DMS 273 (cell line): ENCODE results near the gene MT1HL1.

Source experiments
- DNase-seq: peaks from one replicate; lab custom pipeline; 2025; ENCODE audit not compliant: unreplicated experiment; lab: John Stamatoyannopoulos, UW

Gene MT1HL1

GRCh38 chr1:237004116-237004515 lies at the start of gene MT1HL1:
MT1HL1 (minus strand) TSS chr1:237004441; CDS start chr1:237004372, 69 bp downstream.
- no peak for DNase-seq

DNA sequence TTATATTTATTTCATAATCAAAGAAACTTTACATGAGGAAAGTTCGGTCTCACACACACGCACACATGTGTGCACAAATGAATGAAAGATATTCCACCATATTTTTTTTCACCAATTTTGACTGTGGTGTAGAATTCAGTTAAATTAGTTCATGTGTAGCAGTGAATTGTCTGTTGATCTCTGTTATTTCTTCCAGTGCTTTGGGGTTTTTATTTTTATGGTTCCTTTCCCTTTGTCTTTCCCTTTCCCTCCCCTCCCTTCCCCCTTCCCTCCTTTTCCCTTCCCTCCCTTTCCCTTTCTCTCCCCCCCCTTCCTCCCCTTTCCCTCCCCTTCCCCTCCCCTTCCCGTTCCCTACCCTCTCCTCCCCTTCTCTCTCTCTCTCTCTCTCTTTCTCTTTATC lies 46.7 kb upstream of the MT1HL1 start:
- DNase-seq = no peak

- no peak for DNase-seq
Observed at GRCh38 chr1:237050185-237050584, 45.9 kb upstream of the MT1HL1 start.

GRCh38 chr1:237048803-237049202 lies 44.6 kb upstream of the MT1HL1 start:
- no peak for DNase-seq

DNA sequence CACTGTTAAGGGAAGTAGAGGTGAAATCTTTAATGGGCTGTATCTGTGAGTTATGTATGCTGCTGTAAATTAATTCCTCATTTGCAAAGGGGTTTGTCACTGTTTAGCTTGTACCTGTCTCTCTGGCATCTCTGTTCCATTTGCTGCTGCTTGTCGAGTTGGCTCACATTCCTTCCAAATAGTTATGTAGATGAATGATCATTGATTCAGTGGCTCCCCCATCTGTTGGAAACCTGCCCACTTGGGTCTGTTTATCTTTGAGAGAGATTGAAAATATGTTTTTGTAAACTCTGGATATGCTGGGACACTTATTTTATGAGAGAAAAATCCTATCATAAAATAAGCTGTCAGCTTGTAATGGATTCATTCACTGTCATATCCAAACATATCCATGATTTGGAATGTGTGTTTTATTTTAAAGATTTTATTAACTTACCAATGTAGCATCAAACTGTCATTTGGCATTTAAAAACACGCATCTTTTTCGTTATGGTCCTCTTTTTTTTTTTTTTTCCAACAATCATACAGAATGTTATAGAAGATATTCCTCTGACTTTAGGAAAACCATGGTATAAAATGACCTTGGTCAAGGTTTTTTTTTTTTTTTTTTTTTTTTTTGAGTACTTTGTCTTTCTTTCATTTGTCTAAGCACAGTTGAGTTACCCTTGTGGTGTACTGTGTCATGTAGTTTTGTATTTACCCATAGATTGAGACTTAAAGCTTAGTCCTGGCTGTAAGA lies 41.2 kb upstream of the MT1HL1 start:
- DNase-seq = peak; percentile 36

GRCh38 chr1:237043846-237044636 lies 39.8 kb upstream of the MT1HL1 start:
- DNase-seq = peak; percentile 33

- DNase-seq = peak; percentile 73
Observed at GRCh38 chr1:237042892-237043576, 38.8 kb upstream of the MT1HL1 start.

DNA sequence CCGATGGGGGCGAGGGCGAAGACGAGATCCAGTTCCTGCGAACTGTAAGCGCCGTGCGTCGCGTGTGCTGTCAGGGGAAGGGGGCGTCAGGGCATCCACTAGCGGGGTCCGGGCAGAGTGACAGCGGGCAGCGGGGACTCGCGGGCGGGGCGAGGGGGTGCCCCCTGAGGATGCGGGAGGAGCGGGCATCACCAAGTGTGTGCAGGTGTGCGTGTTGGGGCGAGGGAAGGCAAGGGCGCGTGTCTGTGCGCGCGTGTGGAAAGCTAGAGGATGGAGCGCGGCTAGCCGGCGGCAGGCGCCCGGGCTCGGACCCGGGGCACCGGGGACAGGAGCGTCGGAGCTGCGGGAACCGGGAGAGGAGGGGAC lies 38.3 kb upstream of the MT1HL1 start:
- no peak for DNase-seq

- DNase-seq = peak; percentile 91
Observed at GRCh38 chr1:237041795-237042525, 37.7 kb upstream of the MT1HL1 start, which contains the start of gene RYR2. RYR2 (plus strand) TSS chr1:237042184; CDS start chr1:237042522, 338 bp downstream.

- peak; percentile 48 for DNase-seq
Observed at GRCh38 chr1:237041461-237041794, 37.2 kb upstream of the MT1HL1 start.

GRCh38 chr1:237040823-237041222 lies 36.6 kb upstream of the MT1HL1 start:
- DNase-seq = no peak

- DNase-seq = no peak
Observed at GRCh38 chr1:237038211-237038610, 34.0 kb upstream of the MT1HL1 start.

GRCh38 chr1:237035759-237036158 lies 31.5 kb upstream of the MT1HL1 start:
- no peak for DNase-seq

DNA sequence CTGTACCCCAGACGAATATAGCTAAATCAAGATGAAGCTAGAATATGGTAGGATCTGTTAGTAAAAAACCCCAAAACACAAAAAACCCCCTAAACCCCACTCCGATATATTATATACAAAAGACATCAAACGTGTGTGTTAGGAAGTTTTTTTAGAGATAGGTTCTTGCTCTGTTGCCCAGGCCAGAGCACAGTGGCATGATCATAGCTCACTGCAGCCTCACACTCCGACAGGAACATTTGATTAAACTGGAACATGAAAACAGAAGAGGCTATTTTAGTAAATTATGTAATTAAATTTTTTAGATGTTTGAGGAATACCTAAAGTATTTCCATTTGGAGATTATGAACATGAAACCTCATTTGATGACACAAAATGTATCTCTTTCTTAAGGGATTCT lies 29.6 kb upstream of the MT1HL1 start:
- DNase-seq = no peak

DNA sequence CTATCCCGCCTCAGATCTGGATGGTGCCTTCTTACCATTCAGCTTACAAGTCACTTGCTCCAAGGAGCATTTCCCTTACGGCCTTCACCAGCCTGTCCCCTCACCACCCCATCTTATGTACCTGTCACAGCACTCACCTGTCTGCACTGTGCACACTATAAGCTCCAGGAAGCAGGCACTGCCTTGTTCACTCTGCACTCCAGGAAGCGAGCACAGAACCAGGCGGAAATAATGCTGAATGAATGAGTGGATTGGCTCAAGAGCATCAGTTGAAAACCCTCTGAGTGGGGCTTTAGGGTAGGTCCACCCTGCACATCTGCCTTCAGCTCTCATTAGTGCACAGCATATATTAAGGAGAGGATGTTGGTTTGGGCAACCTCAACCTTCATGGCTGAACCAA lies 28.8 kb upstream of the MT1HL1 start:
- no peak for DNase-seq

DNA sequence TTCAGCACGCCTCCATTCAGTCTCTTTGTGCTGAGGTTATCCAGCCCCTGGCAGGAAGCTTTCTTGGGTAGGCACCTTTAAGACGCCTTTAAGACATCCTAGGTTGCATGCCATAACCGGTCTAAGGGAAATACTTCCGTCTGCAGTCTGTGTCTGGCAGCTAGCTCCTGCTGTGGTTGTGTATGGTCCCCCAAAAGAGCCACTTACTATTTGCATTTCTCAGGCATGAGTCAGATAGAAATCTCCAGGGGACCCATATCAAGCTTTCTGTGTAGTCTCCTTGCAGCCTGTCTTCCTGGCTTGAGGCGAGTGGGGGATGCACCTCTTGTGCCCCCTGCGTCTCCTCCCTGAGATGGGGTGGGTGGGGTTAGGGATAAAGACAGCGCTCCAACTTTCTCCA lies 27.8 kb upstream of the MT1HL1 start:
- no peak for DNase-seq

DNA sequence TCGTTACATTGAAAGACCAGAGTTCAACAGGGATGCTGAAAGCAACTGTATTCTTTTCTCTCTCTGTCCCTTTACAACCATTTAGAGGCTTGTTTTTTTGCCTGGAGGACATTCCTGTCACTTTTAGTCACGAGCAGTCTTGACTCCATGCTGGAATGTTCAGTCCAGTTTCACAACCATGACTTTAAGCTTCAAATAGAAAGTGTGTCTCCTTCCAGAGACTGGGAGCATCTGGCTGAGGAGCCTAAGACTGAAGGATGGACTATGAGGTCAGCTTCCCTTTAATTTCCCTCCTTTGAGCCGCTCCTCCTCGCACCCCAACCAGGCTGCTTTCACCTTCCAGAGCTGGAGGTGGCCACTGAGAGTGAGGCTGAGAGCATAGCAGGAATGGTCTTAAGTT lies 27.2 kb upstream of the MT1HL1 start:
- DNase-seq = no peak

- DNase-seq = no peak
Observed at GRCh38 chr1:237029850-237030535, 25.8 kb upstream of the MT1HL1 start.

GRCh38 chr1:237029240-237029639 lies 25.0 kb upstream of the MT1HL1 start:
- DNase-seq = no peak

- DNase-seq = no peak
Observed at GRCh38 chr1:237025358-237026074, 21.3 kb upstream of the MT1HL1 start.
